Hepatocyte (in vitro differentiated cells): ENCODE data around the gene CUX1.

ENCODE experiments used
- EZH2phosphoT487 ChIP-seq: fragments of 200-600 bp; sonication (generic); IDR thresholded peaks from one replicate; pipeline ENCODE4 v1.6.1; 2018; ENCODE audit warnings: antibody characterized with exemption, mild to moderate bottlenecking, low read depth, moderate library complexity; ENCODE audit not compliant: unreplicated experiment, severe bottlenecking
- TF ChIP-seq, protein P1 (sequence below): fragments of 200-600 bp; sonication (generic); IDR thresholded peaks from 2 replicates; pipeline ENCODE4 v1.5.1; 2016; ENCODE audit warnings: antibody characterized with exemption, mild to moderate bottlenecking; ENCODE audit not compliant: poor library complexity

DNA sequence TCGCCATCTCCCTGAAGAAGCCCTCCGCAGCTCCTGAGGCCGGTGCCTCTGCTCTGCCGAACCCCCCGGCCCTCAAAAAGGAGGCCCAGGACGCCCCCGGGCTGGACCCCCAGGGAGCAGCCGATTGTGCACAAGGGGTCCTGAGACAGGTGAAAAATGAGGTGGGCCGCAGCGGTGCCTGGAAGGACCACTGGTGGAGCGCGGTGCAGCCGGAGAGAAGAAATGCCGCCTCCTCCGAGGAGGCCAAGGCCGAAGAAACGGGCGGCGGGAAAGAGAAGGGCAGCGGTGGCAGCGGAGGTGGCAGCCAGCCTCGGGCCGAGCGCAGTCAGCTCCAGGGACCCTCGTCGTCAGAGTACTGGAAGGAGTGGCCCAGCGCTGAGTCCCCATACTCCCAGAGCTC, 384.1 kb downstream of the CUX1 start:
- TF ChIP-seq, protein P1, sequence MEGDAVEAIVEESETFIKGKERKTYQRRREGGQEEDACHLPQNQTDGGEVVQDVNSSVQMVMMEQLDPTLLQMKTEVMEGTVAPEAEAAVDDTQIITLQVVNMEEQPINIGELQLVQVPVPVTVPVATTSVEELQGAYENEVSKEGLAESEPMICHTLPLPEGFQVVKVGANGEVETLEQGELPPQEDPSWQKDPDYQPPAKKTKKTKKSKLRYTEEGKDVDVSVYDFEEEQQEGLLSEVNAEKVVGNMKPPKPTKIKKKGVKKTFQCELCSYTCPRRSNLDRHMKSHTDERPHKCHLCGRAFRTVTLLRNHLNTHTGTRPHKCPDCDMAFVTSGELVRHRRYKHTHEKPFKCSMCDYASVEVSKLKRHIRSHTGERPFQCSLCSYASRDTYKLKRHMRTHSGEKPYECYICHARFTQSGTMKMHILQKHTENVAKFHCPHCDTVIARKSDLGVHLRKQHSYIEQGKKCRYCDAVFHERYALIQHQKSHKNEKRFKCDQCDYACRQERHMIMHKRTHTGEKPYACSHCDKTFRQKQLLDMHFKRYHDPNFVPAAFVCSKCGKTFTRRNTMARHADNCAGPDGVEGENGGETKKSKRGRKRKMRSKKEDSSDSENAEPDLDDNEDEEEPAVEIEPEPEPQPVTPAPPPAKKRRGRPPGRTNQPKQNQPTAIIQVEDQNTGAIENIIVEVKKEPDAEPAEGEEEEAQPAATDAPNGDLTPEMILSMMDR, result no peak
- TF ChIP-seq EZH2phosphoT487, result no peak
